DMS114 treated with DMSO at 0.1 percent for 48 hours (cell line): Measurements from ENCODE around the gene SLC39A8.
"Not testable (repeated sequence)": the region's sequence is repeated elsewhere in the genome, so short reads cannot be mapped to it uniquely, and the experiment has no call there.

Experiments
- DNase-seq: peaks from one replicate; lab custom pipeline; 2025; ENCODE audit not compliant: unreplicated experiment; lab: John Stamatoyannopoulos, UW

SLC39A8 gene

GRCh38 chr4:102301167-102301566 lies 44.1 kb downstream of the SLC39A8 start:
- no peak for DNase-seq

DNA sequence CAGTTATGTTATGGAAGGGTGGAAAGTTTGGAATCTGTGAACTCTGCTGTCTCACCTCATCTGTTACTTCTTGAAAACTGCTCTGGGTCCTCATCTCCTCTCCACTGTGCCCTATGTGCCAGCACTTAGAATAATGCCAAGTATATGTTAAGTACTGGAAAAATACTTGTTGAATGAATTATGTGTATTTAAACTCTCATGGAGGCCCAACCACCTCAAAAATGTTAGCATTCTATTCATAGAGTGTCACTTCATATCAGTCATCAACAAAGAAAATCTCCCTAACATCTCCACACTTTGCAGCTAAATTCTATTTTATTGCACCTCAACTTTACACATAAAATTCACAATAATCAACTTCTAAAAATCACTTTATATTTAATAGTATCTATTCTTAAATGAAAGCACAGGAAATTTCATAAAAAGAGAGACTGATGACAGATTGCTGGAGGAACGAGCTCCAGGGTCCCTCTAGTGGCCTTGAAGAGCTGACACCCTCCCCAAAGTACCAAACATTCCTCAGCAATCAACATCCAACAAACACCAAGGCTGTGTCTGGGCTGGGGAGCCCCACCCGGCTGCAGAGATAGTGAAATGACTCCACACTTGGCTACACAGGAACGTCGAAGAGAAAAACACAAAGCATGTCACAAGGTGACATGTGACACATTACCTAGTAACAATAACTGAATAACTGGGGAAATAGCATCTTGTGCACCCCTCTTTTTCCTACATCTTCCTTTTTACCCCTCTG lies 45.8 kb downstream of the SLC39A8 start:
- peak; percentile 4 for DNase-seq

- no peak for DNase-seq
Measured at GRCh38 chr4:102298716-102299115, 46.6 kb downstream of the SLC39A8 start.

DNA sequence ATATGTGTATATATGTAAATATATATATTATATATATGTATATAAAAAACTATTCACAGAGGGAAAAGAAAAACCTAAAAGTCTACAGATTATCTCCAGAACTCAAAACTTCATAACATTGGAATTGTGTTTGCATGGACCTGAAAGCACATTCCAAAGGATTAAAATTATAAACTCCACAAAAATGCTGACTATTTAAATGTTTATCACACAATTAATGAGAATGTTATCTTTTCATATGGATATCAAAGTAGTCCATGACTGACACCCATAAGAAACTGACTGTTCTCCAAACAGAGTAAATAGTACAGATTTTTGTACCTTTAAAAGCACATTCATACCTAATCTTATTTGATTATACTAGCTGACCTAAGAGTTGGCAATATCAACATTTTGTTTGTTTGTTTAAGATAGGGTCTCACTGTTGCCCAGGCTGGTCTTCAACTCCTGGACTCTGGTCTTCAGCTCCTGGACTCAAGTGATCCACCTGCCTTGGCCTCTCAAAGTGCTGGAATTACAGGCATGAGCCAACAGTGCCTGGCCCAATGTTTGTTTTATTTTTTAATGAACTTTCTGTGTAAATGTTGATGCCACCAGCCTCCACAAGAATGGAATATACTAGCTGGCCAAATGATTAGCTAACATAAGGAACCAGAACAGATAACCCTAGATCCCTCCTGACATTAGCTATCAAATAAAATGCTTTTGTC lies 50.0 kb downstream of the SLC39A8 start:
- DNase-seq: no peak

DNA sequence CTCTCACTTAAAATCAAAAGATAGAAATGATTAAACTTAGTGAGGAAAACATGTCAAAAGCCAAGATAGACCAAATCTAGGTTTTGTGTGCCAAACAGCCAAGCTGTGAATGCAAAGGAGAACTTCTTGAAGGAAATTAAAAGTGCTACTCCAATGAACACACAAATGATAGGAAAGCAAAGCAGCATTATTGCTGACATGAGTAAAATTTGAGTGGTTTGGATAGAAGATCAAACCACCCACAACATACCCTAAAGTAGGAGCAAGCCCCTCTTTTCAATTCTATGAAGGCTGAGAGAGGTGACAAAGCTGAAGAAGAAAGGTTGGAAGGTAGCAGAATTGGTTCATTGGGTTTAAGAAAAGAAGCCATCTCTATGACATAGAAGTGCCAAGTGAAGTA lies 56.8 kb downstream of the SLC39A8 start:
- no peak for DNase-seq

- no peak for DNase-seq
Measured at GRCh38 chr4:102285831-102286230, 59.5 kb downstream of the SLC39A8 start.

DNA sequence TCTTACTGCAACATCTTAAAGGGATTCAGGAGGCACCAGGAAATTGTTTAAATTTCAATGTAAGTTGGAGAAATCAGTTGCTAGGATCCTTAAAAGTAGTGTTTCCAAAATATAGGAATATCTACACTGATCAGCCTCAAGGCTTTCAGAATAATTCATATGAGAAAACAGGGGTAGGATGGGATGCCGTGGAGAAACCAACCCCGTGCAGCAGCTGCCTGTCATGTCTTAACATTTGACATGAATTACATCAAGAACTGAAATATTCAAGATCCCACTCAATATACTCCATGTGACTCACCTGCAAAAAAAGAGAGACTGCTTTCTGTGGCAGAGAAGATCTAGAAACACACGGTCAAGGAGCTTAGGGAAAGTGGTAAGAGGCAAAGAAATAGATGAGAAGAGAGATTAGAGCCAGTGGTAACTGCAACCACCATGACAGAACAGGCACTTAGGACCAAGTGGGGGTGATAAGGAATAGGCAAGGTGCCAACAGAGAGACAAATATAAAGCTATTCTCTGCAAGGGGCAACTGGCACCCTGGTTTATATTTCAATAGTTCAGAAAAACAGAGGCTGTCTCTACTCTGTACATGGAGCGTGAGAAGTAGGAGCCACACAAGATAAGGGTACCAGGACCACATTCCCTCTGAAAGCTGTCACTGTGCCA lies 64.0 kb downstream of the SLC39A8 start:
- no peak for DNase-seq

GRCh38 chr4:102273317-102273716 lies 72.0 kb downstream of the SLC39A8 start:
- DNase-seq: not testable (repeated sequence)

- no peak for DNase-seq
Measured at GRCh38 chr4:102272318-102272717, 73.0 kb downstream of the SLC39A8 start.

DNA sequence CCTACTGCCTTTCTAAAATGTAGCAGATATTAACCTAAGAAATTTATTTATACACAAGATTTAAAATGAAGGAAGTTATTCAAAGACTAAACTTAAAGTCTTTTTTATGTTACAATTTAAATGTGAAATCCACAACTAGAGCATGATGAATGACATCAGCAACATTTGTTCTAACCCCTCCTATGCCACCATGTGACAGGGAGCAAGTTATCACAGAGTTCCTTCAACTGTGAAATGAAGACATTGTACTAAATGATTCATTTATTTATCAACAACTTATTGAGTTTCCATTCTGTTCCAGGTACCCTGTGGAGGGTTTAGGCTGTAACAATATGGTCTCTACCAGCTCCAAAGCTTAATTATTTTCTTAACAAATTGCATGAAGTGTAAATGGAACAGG lies 76.9 kb downstream of the SLC39A8 start:
- no peak for DNase-seq

DNA sequence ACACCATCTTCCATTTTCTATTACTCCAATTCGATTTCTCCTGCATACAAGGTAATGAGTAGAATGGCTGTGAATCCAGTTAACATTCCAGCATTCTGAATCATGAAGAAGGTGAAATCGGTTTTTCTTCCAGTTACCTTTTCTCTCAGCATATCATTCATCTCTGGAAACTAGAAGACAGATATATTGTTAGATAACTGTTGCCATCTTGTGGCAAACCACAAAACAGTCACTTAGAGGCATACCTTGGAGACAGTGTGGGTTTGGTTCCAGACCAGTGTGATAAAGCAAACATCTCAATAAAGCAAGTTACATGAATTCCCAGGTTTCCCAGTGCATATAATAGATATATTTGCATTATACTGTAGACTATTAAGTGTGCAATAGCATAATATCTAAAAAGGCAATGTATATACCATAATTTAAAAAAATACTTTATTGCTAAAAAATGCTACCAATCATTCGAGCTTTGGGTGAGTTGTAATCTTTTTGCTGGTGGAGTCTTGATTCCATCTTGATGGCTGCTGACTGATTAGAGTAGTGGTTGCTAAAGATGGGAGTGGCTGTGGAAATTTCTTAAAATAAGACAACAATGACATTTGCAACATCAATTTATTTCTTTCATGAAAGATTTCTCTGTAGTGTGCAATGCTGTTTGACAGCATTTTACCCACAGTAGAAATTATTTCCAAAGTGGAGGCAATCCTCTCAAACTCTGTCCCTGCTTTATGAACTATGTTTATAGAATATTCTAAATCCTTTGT lies 82.1 kb downstream of the SLC39A8 start:
- DNase-seq: peak; percentile 14

DNA sequence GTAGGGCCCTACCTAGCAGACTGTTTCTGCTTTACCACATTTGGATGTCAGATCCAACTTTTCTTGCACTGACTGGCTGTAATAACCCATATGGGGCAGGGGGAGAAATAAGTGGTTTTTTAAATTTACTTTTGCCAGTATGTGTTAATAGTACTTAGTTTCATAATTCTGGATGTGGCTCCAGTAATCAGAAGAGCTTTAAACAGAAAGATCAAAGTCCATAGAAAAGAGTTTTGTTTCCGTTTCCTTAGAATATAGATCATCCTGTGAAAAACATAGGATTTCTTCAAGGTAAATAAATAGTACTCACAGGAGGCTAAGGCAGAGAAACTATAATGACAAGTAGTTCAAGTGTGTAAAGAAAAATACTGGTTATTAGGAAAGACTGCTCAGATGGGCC lies 85.6 kb downstream of the SLC39A8 start:
- no peak for DNase-seq

GRCh38 chr4:102259081-102259480 lies 86.2 kb downstream of the SLC39A8 start:
- no peak for DNase-seq

DNA sequence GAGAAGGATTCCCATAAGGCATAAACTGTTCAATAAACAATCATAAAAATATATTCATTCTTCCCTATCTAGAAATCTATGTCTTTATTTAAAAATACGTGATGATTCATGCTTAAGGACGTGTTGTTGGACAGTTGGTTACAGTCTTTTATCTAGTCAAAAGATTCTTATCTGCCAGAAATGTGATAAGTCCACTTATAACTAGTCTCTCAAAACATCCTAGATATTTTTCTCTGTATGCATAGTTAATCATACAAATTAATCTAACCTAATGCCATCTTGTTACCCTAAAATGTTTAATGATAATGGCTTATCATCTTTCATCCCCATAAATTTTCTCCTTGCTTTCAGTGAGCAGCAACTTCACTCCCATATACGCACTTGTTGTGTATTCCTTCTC lies 89.0 kb downstream of the SLC39A8 start:
- no peak for DNase-seq

- DNase-seq: no peak
Measured at GRCh38 chr4:102253860-102254259, 91.4 kb downstream of the SLC39A8 start.

GRCh38 chr4:102252171-102252570 lies 93.1 kb downstream of the SLC39A8 start:
- DNase-seq: no peak

DNA sequence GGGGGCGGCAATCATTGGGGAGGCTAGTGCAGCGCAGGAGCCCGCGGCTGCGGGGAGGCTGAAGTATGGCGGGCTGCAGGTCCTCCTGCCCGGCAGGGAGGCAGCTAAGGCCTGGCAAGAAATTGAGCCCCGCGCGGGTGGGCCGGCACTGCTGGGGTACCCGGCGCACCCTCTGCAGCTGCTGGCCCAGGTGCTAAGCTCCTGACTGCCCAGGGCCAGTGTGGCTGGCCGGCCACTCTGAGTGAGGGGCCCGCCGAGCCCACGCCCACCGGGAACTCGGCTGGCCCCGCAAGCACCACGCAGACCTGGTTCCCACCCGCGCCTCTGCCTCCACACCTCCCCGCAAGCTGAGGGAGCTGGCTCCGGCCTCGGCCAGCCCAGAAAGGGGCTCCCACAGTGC lies 94.9 kb downstream of the SLC39A8 start:
- DNase-seq: no peak

DNA sequence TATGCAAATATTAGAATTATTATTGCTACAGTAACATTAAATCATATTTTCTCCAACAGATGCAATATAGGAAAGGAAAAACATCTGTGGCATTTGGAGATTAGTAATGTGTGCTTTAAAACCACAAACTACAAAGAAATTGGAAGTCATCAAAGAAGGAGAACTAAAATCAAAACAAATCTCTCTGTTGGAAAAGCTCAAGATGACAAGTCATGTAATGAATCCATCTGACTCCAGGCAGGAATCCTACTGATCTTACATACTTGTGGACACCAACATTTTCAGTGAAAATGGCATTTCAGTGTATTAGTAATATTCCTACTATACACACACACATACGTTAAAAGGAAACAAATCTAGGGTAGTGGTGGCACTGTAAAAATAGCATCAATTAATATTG lies 98.2 kb downstream of the SLC39A8 start:
- DNase-seq: no peak

GRCh38 chr4:102246416-102246815 lies 98.9 kb downstream of the SLC39A8 start:
- no peak for DNase-seq

DNA sequence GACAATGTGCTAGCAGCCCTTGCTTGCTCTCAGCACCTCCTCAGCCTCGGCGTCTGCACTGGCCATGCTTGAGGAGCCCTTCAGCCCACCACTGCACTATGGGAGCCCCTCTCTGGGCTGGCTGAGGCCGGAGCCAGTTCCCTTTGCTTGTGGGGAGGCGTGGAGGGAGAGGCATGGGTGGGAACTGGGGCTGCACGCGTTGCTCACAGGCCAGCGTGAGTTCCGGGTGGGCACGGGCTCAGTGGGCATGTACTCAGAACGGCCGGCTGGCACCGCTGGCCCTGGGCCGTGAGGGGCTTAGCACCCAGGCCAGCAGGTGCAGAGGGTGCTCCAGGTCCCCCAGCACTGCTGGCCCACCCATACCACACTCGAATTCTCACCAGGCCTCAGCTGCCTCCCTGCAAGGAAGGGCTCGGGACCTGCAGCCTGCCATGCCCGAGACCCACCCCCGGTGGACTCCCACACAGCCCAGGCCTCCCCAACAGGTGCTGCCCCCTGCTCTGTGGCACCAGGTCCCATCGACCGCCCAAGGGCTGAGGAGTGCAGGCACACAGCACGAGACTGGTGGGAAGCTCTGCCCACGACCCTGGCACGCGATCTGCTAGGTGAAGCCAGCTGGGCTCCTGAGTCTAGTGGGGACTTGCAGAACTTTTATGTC lies 100.3 kb downstream of the SLC39A8 start:
- DNase-seq: no peak

DNA sequence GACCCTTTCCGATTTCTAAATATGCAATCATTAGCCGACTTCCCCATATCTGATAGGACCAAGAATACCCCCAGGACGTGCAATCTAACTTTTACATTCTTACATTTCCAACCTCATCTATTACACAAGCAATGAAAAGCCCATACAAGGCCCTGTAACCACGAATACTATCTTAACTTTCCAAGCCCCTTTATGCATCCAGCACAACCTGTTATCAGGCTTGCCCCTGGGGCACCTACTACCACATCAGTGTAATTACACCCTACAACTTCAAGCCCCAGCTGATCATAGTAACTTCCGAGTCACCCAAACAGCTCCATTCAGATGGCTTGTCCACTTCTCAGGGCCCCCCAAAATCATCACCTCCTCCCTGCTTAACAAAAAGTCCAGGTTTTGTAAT lies 102.0 kb downstream of the SLC39A8 start:
- DNase-seq: not testable (repeated sequence)
